Panc1 (cell line): Measurements from ENCODE around the gene COG2. TPM values are rescaled to one million over a fixed set of nuclear protein-coding genes. Genes with fewer than 3 reads are reported as not detected.

Experiments
- ATAC-seq: fragments of 200-7000 bp; cut with Tn5 transposase; 2 replicates; pipeline ENCODE4 v1.9.1; 2020; ENCODE audit warnings: mild to moderate bottlenecking, moderate library complexity
- BruUV-seq: library from RNA; stranded (reverse); fragments of 400-500 nt; replicated peaks from 2 replicates; lab custom pipeline; 2021; lab: Mats Ljungman, UMichigan
- CTCF ChIA-PET: fragments of 300-600 bp; sonication (Branson Sonifier 250); formaldehyde crosslinking; loops from one replicate; lab custom pipeline; 2022; ENCODE audit warnings: antibody characterized with exemption; lab: Charles Lee
- POLR2A ChIA-PET: fragments of 300-600 bp; sonication (Branson Sonifier 250); formaldehyde crosslinking; loops from one replicate; lab custom pipeline; 2022; ENCODE audit warnings: antibody characterized with exemption; lab: Charles Lee
- DNase-seq: peaks from one replicate; pipeline ENCODE4 v3.0.0-alpha.2; 2010; ENCODE audit warnings: low read depth, low spot score
- H3K27ac ChIP-seq: 2 replicates; pipeline ENCODE4 v1.5.1; 2011; ENCODE audit warnings: mild to moderate bottlenecking, low read length, inconsistent platforms
- H3K27me3 ChIP-seq: fragments of 200-500 bp; sonication (Bioruptor generic); 2 replicates; pipeline ENCODE4 v1.6.0; 2014; ENCODE audit warnings: low read length, inconsistent platforms; ENCODE audit not compliant: control insufficient read depth, insufficient read depth
- H3K36me3 ChIP-seq: fragments of 200-500 bp; sonication (Bioruptor generic); 2 replicates; pipeline ENCODE4 v1.5.1; 2014; ENCODE audit warnings: inconsistent platforms, mild to moderate bottlenecking, low read length, moderate library complexity; ENCODE audit not compliant: control insufficient read depth, insufficient read depth
- H3K4me1 ChIP-seq: 2 replicates; pipeline ENCODE4 v1.5.1; 2011; ENCODE audit warnings: inconsistent platforms, mild to moderate bottlenecking, low read length, moderate library complexity; ENCODE audit not compliant: control insufficient read depth, insufficient read depth
- H3K4me3 ChIP-seq, 2 experiments: 2 replicates each; pipeline ENCODE4 v1.5.1; 2011 to 2012; ENCODE audit warnings: low read depth in 2 of 2, low read length in 2 of 2, mild to moderate bottlenecking in 2 of 2, inconsistent platforms in 1 of 2, moderate library complexity in 1 of 2
- H3K9me3 ChIP-seq: fragments of 200-500 bp; sonication (Bioruptor generic); 2 replicates; pipeline ENCODE4 v1.5.1; 2014; ENCODE audit warnings: low read depth, mild to moderate bottlenecking, inconsistent platforms, low read length, moderate library complexity; ENCODE audit not compliant: control insufficient read depth, insufficient read depth
- POLR2AphosphoS5 ChIP-seq: IDR thresholded peaks from 2 replicates; pipeline ENCODE4 v1.6.1; 2012; ENCODE audit warnings: mild to moderate bottlenecking, low read depth, low read length, moderate library complexity
- SIN3A ChIP-seq: IDR thresholded peaks from 2 replicates; pipeline ENCODE4 v1.6.1; 2012; ENCODE audit warnings: low read depth, mild to moderate bottlenecking, low read length, moderate library complexity, borderline replicate concordance; ENCODE audit not compliant: insufficient read depth
- TCF7L2 ChIP-seq: IDR thresholded peaks from 2 replicates; pipeline ENCODE4 v1.6.1; 2011; ENCODE audit warnings: mild to moderate bottlenecking, low read depth, low read length, inconsistent platforms
- in situ Hi-C: cut with HindIII; loops from 2 replicates; pipeline ENCODE4 v1.10.0; 2016; ENCODE audit warnings: low sequenced_read_pairs, low pct_unique_long_range_greater_than_20kb
- intact Hi-C: fragments of 100-400 bp; cut with micrococcal nuclease; formaldehyde crosslinking; loops from one replicate; pipeline ENCODE4 v1.10.0; 2022; ENCODE audit not compliant: unreplicated experiment
- total RNA-seq: library from RNA; stranded (reverse); gene quantifications from one replicate; pipeline ENCODE4 v1.2.1, GENCODE V29; 2021; ENCODE audit not compliant: unreplicated experiment
- TF ChIP-seq, protein P1 (sequence below): fragments of 450-650 bp; IDR thresholded peaks from 2 replicates; pipeline ENCODE4 v1.5.1; 2017; ENCODE audit warnings: mild to moderate bottlenecking
- TF ChIP-seq, protein P2 (sequence below), 2 experiments: IDR thresholded peaks; 2 replicates each; pipeline ENCODE4 v1.6.1; 2011 to 2012; ENCODE audit warnings: low read depth in 2 of 2, control low read depth in 1 of 2, low read length in 1 of 2, mild to moderate bottlenecking in 1 of 2, moderate library complexity in 1 of 2; ENCODE audit not compliant: insufficient read depth in 1 of 2

The COG2 gene
- total RNA-seq, 1 experiment from 2014 or later, result 20.5 TPM

DNA sequence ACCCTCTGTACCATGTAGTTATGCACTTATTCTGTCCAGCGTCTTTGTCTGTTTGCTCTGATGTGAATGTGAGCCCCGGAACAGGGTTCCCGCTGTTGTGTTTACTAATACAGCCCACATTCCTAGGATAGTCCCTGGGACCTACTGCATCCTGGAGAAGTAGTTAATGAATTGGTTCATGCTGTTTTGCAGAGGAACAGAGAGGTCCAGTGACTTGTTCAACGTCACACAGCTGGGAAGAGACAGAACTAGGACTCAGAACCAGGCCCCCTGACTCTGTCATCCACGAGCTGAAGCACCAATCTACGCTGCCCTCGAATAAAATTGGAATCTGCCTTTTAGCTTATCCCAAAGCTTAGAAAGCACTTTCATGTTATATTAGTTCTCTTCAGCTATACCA lies 70.9 kb downstream of the COG2 start:
- Histone ChIP-seq H3K27me3 (no peaks in the 10 kb centered on the region; the same call in 1 of the 2 replicates), H3K9me3 (no peaks in the 10 kb centered on the region), H3K36me3 (no peaks in the 10 kb centered on the region), H3K4me3 (no peak overlapping the region), H3K27ac (no peak overlapping the region), H3K4me1 (no peaks in the 10 kb centered on the region)
- no TSS peak for BruUV-seq
- ChIA-PET CTCF (no interaction called here), POLR2A (no interaction called here)
- ATAC-seq (no peak), DNase-seq (no peak)
- TF ChIP-seq SIN3A, result no peak
- TF ChIP-seq, protein P1, sequence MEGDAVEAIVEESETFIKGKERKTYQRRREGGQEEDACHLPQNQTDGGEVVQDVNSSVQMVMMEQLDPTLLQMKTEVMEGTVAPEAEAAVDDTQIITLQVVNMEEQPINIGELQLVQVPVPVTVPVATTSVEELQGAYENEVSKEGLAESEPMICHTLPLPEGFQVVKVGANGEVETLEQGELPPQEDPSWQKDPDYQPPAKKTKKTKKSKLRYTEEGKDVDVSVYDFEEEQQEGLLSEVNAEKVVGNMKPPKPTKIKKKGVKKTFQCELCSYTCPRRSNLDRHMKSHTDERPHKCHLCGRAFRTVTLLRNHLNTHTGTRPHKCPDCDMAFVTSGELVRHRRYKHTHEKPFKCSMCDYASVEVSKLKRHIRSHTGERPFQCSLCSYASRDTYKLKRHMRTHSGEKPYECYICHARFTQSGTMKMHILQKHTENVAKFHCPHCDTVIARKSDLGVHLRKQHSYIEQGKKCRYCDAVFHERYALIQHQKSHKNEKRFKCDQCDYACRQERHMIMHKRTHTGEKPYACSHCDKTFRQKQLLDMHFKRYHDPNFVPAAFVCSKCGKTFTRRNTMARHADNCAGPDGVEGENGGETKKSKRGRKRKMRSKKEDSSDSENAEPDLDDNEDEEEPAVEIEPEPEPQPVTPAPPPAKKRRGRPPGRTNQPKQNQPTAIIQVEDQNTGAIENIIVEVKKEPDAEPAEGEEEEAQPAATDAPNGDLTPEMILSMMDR, result no peak
- TF ChIP-seq TCF7L2, result no peak
- TF ChIP-seq POLR2AphosphoS5, result no peak
- TF ChIP-seq, protein P2, sequence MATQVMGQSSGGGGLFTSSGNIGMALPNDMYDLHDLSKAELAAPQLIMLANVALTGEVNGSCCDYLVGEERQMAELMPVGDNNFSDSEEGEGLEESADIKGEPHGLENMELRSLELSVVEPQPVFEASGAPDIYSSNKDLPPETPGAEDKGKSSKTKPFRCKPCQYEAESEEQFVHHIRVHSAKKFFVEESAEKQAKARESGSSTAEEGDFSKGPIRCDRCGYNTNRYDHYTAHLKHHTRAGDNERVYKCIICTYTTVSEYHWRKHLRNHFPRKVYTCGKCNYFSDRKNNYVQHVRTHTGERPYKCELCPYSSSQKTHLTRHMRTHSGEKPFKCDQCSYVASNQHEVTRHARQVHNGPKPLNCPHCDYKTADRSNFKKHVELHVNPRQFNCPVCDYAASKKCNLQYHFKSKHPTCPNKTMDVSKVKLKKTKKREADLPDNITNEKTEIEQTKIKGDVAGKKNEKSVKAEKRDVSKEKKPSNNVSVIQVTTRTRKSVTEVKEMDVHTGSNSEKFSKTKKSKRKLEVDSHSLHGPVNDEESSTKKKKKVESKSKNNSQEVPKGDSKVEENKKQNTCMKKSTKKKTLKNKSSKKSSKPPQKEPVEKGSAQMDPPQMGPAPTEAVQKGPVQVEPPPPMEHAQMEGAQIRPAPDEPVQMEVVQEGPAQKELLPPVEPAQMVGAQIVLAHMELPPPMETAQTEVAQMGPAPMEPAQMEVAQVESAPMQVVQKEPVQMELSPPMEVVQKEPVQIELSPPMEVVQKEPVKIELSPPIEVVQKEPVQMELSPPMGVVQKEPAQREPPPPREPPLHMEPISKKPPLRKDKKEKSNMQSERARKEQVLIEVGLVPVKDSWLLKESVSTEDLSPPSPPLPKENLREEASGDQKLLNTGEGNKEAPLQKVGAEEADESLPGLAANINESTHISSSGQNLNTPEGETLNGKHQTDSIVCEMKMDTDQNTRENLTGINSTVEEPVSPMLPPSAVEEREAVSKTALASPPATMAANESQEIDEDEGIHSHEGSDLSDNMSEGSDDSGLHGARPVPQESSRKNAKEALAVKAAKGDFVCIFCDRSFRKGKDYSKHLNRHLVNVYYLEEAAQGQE (IDR thresholded peaks at IDR 0.05; ENCODE audit: insufficient read depth in 1 of 2, low read depth in 2 of 2, low read length in 1 of 2), result no peak
- in situ Hi-C loops, result no loop called here
- intact Hi-C loops, result no loop called here

DNA sequence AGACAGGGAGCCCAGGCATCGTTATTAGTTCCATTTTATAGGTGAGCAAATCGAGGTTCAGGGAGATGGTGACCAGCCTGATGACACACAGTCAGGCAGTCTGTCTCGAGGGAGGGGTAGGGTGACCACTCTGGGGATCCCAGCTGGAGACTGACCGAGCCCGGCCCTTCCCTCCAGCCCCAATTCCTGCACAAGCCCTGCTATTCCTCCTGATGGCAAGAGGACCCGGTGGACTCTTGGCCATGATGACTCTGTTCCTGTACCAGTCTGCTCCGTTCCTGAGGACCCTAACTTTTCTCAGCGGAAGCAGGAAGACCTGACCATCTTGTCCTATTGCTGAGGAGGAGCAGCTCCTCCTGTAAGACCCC lies 71.2 kb downstream of the COG2 start:
- Histone ChIP-seq H3K27me3 (no peaks in the 10 kb centered on the region; the same call in 1 of the 2 replicates), H3K4me3 (no peak overlapping the region), H3K27ac (no peak overlapping the region), H3K4me1 (no peaks in the 10 kb centered on the region), H3K9me3 (no peaks in the 10 kb centered on the region), H3K36me3 (no peaks in the 10 kb centered on the region)
- ChIA-PET CTCF (no interaction called here), POLR2A (no interaction called here)
- TF ChIP-seq, protein P2 (IDR thresholded peaks at IDR 0.05; ENCODE audit: insufficient read depth in 1 of 2, low read depth in 2 of 2, low read length in 1 of 2), result no peak
- TF ChIP-seq, protein P1, result no peak
- no peak for TF ChIP-seq POLR2AphosphoS5
- no peak for TF ChIP-seq SIN3A
- TF ChIP-seq TCF7L2, result no peak
- intact Hi-C loops, result no loop called here
- in situ Hi-C loops, result no loop called here
- DNase-seq, result no peak
- BruUV-seq, result no TSS peak
- ATAC-seq, result no peak
